Keratinocyte (primary cell): ENCODE results near the gene RNF144A.

Source experiments
- EZH2 ChIP-seq: IDR thresholded peaks from one replicate; pipeline ENCODE4 v1.6.1; 2012; ENCODE audit warnings: inconsistent platforms, mild to moderate bottlenecking, low read length, moderate library complexity
- TF ChIP-seq, protein P1 (sequence below), 3 experiments: IDR thresholded peaks in 1 of 3; conservative IDR thresholded peaks in 1 of 3; optimal IDR thresholded peaks in 1 of 3; 2 replicates in 2 of 3; 3 replicates in 1 of 3; pipeline versions ENCODE3 to v1.5.1; 2011; ENCODE audit warnings: low read length in 3 of 3, mild to moderate bottlenecking in 3 of 3, moderate library complexity in 2 of 3, control low read depth in 1 of 3, inconsistent platforms in 1 of 3; ENCODE audit not compliant: insufficient read depth in 2 of 3; ENCODE audit errors: extremely low read depth in 1 of 3

DNA sequence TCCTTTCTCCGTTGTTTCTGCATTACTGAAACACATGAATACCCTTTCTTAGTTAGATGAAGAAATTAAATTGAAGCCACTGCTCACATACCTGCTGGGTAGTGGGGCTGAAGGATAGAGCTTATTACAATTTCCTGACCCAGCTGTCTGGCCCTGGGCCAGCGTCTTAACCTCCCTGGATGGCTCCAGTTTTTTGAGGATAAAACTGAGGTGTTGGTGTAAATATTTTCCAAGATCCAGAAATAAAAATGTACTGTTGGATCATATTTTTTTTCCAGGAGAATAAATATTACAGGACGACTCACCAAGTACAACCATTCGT is 3.5 kb downstream of the RNF144A start:
- TF ChIP-seq, protein P1, sequence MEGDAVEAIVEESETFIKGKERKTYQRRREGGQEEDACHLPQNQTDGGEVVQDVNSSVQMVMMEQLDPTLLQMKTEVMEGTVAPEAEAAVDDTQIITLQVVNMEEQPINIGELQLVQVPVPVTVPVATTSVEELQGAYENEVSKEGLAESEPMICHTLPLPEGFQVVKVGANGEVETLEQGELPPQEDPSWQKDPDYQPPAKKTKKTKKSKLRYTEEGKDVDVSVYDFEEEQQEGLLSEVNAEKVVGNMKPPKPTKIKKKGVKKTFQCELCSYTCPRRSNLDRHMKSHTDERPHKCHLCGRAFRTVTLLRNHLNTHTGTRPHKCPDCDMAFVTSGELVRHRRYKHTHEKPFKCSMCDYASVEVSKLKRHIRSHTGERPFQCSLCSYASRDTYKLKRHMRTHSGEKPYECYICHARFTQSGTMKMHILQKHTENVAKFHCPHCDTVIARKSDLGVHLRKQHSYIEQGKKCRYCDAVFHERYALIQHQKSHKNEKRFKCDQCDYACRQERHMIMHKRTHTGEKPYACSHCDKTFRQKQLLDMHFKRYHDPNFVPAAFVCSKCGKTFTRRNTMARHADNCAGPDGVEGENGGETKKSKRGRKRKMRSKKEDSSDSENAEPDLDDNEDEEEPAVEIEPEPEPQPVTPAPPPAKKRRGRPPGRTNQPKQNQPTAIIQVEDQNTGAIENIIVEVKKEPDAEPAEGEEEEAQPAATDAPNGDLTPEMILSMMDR (optimal IDR thresholded peaks at IDR 0.05 in 1 of 3, IDR thresholded peaks at IDR 0.05 in 1 of 3, conservative IDR thresholded peaks at IDR 0.05 in 1 of 3; ENCODE audit: extremely low read depth in 1 of 3, insufficient read depth in 2 of 3, low read length in 3 of 3), result no peak
- no peak for TF ChIP-seq EZH2
